GM21528 (cell line): ENCODE data around the gene IGFBP1.
"Not testable (repeated sequence)": the region's sequence is repeated elsewhere in the genome, so short reads cannot be mapped to it uniquely, and the experiment has no call there.

ENCODE experiments used
- ATAC-seq: cut with Tn5 transposase; IDR thresholded peaks from one replicate; pipeline ENCODE4 v1.9.1; 2021; ENCODE audit warnings: mild to moderate bottlenecking, moderate library complexity; ENCODE audit not compliant: unreplicated experiment, low FRiP score

Gene IGFBP1

DNA sequence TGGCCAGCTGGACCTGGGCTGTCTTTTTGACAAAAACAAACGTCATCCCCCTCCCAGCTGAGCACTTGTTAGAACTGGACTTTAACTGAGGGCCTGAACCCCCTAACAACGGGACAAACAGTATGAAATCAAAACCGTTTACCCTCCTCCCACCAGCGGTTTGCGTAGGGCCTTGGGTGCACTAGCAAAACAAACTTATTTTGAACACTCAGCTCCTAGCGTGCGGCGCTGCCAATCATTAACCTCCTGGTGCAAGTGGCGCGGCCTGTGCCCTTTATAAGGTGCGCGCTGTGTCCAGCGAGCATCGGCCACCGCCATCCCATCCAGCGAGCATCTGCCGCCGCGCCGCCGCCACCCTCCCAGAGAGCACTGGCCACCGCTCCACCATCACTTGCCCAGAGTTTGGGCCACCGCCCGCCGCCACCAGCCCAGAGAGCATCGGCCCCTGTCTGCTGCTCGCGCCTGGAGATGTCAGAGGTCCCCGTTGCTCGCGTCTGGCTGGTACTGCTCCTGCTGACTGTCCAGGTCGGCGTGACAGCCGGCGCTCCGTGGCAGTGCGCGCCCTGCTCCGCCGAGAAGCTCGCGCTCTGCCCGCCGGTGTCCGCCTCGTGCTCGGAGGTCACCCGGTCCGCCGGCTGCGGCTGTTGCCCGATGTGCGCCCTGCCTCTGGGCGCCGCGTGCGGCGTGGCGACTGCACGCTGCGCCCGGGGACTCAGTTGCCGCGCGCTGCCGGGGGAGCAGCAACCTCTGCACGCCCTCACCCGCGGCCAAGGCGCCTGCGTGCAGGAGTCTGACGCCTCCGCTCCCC is at the start of gene IGFBP1:
Gene IGFBP1 (plus strand): TSS at position 304 of the 808 bp plus-strand sequence. CDS start 165 bp downstream, at position 469.
- no peak for ATAC-seq

DNA sequence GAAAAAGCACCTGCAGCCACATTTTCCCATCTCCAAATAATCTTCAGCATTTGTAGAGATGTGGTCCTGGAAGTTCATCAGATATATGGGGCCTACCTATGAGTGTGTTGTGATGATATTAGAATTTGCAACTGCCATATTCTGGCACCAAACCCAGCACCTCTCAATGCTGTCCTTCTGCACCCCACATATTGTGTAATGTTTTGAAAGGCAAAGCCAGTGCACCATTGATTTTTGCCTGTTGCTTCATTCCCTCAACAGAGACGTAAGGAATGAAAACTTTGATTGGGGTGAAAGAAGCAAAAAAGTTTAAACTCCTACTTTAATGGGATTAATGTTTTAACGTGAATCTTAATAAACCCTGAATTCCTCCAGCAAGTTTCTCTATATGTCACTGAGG is 49.4 kb upstream of the IGFBP1 start:
- not testable (repeated sequence) for ATAC-seq

DNA sequence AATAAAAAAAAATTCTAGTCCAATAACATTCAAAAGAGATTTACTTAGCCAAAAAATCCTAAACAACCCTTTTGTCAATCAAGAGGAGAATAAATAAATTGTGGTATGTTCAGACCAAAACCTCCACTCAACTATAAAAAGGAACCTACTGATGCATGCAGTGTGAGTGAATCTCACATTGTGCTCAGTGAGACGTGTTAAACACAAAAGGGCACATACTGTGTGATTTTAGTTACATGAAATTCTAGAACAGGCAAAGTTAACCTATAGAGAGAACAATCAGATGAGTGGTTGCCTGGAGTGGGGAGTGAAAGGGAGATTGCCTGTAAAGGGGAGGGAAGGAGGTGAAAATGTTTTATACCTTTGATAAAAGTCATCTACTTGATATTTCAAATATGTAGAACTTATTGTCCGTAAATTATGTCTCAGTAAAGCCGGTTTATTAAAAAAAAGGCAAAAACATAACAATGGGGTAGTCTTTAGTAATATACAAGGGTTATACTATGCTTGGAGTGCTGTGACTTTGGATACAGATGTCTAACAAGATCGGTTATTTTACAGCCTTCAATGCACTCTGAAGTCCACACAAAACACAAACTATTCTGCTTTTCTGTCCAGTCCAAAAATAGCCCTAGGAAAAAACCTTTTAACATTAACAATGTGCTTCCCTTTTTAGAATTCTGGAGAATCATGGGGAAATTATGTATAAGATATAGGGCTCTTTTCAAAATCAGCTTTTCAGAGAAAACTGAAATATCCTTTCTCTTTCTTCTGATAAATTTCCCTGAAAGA is 46.2 kb upstream of the IGFBP1 start:
- ATAC-seq = not testable (repeated sequence)

DNA sequence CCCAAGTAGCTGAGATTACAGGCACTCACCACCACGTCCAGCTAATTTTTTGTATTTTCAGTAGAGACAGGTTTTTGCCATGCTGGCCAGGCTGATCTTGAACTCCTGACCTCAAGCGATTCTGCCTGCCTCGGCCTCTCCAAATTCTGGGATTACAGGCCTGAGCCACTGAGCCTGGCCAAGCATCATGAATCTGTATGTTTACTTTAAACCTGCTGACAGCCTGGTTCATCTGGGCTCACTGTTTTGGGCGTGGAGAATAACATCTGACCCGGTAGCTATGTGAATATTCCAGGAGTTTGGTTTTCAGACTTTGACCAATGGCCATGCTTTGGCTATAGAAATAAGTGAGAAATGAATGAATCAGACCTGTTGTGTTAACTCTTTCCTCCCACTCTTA is 41.8 kb upstream of the IGFBP1 start:
- ATAC-seq = not testable (repeated sequence)

DNA sequence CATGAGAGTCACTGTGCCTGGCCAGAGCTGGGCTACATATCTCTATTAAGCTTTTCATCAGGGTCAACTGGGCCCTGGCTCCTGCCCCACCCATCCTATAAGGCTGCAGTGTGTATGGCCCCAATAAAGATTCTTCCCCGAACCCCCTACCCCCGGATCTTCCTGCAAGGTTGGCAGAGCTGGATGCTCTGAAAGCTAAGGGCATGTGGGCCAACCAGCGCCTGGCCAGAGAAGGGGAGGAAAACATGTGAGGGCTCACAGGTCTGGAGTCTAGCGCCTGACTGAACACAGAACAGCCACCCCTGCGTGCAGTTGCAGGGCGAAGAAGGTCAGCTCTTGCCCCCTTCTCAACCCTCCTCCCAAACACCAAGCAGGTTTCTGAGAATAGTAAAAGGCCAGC is 39.6 kb upstream of the IGFBP1 start:
- not testable (repeated sequence) for ATAC-seq

DNA sequence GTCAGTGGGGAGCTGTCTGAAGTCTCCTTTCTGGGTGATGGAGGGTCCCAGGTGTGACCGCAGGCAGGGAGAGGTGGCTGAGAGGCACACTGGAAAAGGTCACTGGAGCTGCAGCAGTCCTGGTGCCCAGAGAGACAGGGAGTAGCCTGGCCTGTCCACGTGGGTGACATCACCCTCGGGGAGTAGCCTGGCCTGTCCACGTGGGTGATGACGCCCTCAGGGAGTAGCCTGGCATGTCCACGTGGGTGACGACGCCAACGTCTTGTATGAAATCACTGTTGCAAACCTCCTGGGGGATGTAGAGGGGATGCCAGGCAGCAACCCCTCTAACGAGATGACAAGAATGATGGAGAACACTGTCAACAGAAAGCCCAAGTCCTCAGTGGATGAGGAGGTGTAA is 35.3 kb upstream of the IGFBP1 start:
- ATAC-seq = not testable (repeated sequence)

DNA sequence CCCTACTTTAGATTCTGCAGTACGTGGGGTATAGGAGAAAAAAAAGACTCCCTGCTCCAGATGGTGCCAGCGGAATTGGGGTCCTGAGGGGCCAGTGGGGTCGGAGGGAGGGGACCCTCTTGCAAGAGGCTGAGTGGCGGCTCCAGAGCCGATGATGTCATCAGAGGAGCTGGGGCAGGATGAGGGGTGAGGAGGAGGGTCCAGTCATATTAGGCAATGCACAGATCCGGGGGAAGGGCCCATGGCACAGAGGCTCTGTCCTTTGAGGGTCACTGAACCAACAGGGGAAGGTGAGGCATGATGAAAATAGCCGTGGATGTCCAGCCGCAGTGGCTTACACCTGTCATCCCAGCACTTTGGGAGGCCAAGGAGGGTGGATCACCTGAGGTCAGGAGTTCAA is 34.8 kb upstream of the IGFBP1 start:
- not testable (repeated sequence) for ATAC-seq

DNA sequence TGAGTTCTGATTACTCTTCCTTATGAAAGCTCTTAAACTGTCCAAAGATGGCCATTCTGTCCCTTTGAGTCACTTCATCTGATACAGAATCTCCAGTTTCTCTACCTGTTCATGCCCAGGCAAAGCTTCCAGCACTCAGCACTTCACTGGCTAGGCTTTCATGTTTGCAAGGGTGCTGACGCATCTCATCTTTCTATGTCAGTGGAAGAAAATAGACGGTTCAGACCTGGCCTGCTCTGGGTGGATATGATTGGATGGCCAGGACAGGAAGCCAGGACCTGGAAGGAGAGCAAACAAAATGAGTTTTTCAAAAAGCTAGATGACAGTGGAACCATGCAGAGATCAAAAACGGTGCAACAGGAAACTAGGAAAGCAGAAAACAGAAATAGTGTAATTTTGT is 32.6 kb upstream of the IGFBP1 start:
- ATAC-seq = not testable (repeated sequence)

DNA sequence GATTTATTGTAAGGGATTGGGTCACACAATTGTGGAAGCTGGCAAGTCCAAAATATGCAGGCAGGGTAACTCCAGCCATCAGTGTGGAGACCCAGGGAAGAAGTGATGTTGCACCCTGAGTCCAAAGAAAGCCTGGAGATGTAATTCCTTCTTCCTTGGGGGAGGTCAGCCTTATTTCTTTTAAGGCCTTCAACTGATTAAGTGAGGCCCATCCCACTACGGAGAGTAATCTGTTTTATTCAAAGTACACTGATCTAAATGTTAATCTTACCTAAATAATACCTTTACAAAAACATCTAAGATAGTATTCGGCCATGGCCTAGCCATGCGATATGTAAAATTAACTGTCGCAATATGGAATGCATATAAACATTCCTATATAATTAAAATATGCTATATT is 31.4 kb upstream of the IGFBP1 start:
- not testable (repeated sequence) for ATAC-seq

DNA sequence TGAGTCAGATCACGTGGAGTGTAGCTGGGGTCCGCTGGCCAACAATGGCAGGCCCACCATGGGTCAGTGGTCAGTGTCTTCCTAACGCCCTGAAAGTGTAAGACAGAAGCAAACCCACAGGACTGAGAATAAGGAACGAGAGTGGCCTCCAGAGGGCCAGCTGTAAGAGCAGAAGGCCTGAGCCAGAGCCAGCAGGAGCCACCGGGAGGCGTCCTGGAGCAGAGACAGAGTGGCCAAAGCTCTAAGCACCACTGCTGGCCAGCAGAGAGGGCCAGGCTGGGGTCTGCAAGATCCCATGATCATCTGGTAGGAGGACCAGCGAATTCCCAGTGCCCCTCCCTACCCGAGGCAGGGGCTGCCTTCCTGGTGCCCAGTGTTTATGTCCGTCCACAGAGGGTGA is 24.6 kb upstream of the IGFBP1 start:
- ATAC-seq = no peak

DNA sequence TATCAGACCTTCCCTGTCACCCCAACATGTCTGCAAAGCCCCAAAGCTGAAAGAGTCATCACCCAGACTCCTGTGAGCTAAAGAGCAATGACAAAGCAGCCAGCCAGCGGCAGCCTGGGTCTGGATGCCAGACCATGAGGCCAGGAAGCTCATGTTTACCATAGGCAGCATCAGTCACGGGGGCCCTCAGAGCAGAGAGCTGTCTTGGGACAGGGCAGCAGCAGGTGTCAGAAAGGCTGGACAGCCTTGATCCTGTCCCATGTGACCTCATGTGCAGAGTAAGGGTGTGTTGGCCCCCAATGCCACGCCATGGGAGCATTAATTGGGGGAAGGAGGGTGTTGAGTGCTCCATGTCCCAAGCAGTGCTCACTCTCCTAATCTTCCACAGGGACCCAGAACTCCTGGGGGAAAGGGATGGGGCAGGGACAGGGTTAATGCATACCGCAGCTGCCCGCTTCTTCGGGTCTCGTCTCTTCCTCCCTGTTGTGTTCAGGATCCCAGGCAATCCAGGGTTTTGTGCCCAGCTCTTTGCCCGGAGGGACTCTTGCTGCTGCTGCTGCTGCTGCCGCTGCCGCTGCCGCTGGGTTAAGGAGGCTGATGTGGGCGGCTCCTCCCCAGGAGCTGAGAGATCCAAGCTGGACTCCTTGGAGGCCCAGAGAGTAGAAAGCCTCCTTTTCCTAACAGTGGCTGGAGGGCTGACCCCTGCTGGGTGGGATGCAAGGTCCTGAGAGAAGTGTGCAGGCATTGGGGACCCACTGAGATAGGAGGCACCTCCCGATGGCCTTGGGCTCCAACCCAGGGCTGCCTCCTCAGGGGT is 22.5 kb upstream of the IGFBP1 start:
- no peak for ATAC-seq

DNA sequence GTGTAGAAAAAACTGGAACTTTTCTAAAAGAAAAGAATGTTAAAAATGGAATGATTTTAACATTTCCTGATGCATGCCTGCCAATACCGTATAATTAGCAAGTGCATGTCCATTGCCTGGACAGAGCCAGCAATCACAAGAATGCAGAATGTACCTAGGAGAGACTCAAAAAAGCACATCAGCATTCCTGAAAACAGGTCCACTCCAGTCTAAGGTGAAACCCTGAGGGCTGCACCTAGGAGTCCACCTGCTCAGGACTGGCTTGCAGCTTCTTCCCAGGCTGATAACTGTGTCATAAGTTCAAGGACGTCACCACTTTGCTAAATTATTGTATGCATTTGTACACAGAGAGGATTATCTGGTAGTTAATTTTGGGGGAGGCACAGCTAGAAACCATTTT is 20.8 kb upstream of the IGFBP1 start:
- ATAC-seq = no peak

DNA sequence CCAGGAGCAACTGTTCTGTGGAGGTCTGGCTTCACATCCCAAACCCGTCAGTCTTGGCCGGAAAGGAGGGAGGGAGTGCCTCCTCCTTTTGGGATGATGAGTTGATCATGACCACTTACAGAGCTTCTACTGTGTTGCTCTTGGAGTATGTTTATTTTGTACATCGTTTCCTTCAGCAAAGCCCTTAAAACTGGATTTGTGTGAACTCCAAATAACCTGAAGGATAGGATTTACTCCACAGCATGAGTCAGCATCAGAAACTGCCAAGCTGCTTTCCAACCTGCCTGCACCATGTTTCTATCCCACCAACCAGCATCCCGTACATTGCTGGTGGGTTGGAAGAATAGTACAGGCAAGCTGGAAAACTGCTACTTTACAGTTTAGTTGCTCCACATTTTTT is 18.9 kb upstream of the IGFBP1 start:
- no peak for ATAC-seq

DNA sequence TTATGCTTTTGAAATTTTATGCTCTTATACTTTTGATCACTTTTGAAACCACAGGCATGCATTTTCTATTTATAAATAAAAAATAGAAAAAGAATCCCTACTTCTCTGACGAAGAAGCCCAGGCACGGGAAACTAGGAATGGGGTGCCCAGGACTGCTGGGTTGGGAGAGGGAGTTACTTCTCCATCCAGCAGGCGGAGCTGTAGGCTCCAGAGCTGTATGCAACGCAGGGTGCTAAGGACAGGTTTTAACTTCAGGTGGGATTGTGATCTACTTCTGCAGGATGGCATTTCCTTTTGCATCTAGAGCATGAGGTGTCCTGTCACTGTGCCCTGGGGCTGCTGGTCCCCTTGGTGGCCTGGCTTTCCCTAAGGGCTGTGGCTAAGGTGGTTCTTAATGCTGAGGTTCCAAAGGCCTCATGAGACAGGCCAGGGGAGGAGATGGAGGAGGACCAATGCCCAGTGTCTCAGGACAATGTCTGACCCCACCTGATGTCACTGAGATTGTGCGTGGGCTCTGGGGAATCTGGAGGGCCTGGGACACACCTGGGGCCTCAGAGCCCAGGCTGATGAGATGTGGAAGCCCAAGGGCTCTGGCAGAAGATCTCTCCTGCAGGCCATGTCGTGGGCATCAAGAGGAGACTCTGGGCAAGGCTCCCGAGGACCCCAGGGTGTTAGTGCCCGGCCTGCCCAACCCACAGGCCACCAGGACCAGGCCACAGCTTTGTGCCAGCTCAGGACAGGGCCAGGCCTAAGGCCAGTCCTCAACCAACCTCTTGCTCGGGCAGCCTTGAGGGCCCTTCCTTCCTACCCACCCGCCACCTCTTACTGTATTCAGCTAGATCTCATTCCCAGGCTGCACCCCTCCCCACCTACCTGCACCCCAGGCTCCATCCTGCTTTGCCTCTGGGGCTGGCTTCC is 15.9 kb upstream of the IGFBP1 start:
- no peak for ATAC-seq

DNA sequence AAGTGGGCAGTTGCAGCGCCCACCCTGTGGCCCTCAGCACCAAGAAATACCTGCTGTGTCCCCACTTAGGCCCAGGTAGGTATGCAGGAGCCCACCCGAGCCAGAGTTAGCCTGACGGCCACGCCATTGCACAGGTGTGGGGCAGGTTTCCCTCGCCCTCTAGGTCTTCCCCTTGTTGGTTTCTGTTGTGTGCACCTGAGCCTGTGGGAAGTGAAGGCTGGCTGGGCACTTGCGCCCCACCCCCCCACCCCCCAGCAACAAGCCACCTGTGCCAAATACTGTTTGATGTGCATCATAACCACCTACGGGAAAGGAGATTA is 15.3 kb upstream of the IGFBP1 start, which contains the start of gene CCDC201:
Gene CCDC201 (minus strand): TSS at position 48 of the 320 bp plus-strand sequence. CDS start 75 bp downstream, outside the sequence.
- ATAC-seq = no peak

DNA sequence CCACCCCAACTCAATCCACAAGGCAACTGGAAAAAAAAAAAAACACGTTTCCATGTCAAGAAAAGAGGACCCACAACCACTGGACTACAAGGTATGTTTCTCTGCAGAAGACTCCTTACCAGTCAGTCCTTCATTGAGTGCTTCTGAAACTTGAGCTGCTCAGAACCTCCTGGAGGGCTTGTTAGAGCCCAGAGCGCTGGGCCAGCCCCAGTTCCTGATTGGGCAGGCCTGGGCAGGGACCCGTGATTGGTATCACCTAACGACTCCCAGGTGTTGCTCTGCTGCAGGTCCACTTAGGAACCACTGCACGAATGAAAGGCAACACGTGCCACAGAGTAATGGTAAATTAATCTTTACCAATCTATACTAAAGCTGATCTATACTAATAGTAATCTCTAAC is 14.9 kb upstream of the IGFBP1 start:
- no peak for ATAC-seq

DNA sequence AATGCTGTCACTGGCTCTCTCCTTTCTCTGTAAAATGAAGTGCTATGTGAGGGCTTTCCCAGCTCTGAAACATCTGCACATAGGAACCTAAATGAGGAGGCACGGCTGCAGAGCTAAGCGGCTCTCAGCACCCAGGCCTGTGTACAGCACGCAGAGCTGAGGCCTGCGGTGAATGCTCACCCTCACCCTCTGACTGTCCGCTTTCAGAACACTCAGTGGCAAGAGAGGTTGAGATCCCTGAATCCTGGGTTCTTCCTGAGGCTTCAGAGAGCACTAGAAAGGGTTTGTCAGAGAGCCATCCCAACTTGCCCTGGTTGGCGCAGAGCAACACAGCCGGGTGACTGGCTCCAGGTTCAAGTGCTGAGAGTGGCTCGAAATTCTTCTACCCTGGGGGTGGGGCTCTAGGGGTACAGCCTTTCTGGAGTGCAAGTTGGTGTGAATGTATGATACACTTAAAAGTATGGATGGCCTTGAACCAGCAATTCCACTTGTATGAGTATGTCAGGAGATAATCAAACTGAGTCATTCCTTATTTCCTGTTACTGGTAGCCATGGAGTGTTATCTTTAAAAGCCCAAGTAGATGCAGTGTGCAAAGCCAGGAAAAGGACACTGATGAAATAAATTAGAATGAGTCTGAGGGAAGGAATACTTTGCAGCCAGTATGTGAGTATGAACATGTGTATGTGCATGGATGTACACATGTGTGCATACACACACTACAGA is 13.7 kb upstream of the IGFBP1 start:
- ATAC-seq = no peak

DNA sequence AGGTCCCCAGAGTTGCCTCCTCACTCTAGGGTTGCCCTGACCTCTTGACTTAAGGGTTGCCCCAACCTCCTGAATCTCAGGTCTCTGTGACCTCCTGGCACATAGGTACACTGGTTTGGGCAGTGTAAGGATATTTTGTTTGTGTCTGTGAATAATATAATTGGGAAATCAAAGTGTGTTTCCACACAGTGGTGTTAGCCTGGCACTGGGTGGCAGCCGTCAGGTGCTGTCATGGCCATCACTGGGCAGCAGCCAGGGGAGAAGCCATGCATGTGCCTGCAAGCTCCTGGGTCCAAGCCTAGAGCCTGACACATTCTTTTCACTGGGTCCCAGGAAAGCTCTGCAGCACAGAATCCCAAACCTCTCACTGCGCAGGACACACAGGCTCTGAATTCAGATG is 11.8 kb upstream of the IGFBP1 start:
- no peak for ATAC-seq

DNA sequence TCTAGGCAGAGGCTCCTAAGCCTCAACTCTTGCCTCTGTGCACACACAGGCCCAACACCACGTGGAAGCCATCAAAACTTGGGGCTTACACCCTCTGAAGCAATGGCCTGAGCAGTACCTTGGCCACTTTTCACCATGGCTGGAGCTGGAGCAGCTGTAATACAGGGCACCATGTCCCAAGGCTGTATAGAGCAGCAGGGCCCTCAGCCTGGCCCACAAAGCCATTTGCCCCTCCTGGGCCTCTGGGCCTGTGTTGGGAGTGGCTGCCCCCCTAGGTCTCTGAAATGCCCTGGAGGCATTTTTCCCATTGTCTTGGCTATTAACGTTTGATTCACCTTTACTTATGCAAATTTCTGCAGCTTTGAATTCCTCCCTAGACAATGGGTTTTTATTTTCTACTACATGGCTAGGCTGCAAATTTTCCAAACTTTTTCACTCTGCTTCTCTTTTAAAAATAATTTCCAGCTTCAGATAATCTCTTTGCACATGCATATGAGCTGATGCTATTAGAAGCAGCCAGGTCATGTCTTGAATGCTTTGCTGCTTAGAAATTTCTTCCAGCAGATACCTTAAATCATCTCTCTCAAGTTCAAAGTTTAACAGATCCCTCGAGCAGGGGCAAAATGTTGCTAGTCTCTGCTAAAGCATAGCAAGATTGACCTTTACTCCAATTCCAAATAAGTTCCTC is 9.7 kb upstream of the IGFBP1 start:
- no peak for ATAC-seq
